Measurements from ENCODE around the gene PLCB3. TPM values are rescaled to one million over a fixed set of nuclear protein-coding genes. Genes with fewer than 3 reads are reported as not detected.

PLCB3 gene
- total and polyA plus RNA-seq, 2 donors (not counting 3 experiments of a cell fraction or from before 2014, with no cell fraction given) = 32.3 to 61.1 TPM

DNA sequence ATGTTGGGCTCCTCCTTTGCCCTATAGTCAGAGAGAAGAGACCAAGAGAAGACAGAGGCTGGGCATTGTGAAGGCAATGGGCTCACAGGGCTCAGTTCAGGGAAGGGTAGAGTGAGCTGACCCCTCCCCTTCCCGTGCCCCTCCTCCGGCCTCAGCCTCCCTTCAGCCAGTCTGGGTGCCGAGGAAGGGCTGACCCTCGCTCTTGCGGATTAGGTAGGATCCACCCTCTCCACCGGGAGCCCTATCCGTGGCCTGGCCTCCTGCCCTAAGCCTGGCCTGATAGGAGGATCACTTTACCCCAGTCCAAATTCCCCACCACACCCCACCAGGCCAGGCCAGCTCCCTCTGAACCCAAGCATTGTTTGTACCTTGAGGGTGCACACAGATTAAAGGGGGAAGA lies 2.8 kb upstream of the PLCB3 start:
- DNase-seq (ENCODE audit: low read depth, low spot score) = no peak
- Histone ChIP-seq H4K20me1 (replicated peaks; ENCODE audit: control insufficient read depth, extremely low read depth, insufficient read depth, low read length) (no peaks in the 10 kb centered on the region), H3K9me3 (replicated peaks; ENCODE audit: control insufficient read depth, insufficient read depth, low read length) (no peaks in the 10 kb centered on the region), H3K27me3 (ENCODE audit: control insufficient read depth in 2 of 2, insufficient read depth in 2 of 2, low read length in 2 of 2) (no peaks in the 10 kb centered on the region), H3K4me1 (ENCODE audit: control insufficient read depth, extremely low read depth, insufficient read depth, low read length) (peaks cover 34% of the 10 kb centered on the region), H3K27ac (ENCODE audit: insufficient read depth, low read depth, low read length) (no peak overlapping the region), H2AFZ (ENCODE audit: low read depth, low read length) (no peak overlapping the region), H3K9ac (replicated peaks; ENCODE audit: extremely low read depth, insufficient read depth, low read length) (no peak overlapping the region), H3K36me3 (ENCODE audit: control insufficient read depth in 2 of 2, extremely low read depth in 1 of 2, insufficient read depth in 2 of 2, low read length in 2 of 2) (peaks cover 0 to 5% of the 10 kb centered on the region in 2 experiments), H3K4me3 (replicated peaks in 1 of 3; ENCODE audit: insufficient read depth in 1 of 3, low read depth in 1 of 3, low read length in 3 of 3) (no peak overlapping the region), H3K79me2 (ENCODE audit: control insufficient read depth, insufficient read depth, low read length) (peaks cover 41% of the 10 kb centered on the region), H3K9me1 (replicated peaks; ENCODE audit: control insufficient read depth, extremely low read depth, insufficient read depth, low read length) (no peaks in the 10 kb centered on the region), H3K4me2 (ENCODE audit: insufficient read depth, low read length) (no peak overlapping the region)
- dilution Hi-C loops (cut with MboI; ENCODE audit: extremely low pct_ligation_motif_present, low sequenced_read_pairs) (no loop called here), intact Hi-C loops (cut with micrococcal nuclease) (no loop called here)
- FAIRE-seq = no peak
- POLR2A ChIA-PET = interaction anchor here (0.6 kb wide), 1 partner anchor 479 kb away, joined by 6 read pairs; no protein-coding TSS in a partner anchor
- TF ChIP-seq, protein P1, sequence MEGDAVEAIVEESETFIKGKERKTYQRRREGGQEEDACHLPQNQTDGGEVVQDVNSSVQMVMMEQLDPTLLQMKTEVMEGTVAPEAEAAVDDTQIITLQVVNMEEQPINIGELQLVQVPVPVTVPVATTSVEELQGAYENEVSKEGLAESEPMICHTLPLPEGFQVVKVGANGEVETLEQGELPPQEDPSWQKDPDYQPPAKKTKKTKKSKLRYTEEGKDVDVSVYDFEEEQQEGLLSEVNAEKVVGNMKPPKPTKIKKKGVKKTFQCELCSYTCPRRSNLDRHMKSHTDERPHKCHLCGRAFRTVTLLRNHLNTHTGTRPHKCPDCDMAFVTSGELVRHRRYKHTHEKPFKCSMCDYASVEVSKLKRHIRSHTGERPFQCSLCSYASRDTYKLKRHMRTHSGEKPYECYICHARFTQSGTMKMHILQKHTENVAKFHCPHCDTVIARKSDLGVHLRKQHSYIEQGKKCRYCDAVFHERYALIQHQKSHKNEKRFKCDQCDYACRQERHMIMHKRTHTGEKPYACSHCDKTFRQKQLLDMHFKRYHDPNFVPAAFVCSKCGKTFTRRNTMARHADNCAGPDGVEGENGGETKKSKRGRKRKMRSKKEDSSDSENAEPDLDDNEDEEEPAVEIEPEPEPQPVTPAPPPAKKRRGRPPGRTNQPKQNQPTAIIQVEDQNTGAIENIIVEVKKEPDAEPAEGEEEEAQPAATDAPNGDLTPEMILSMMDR (IDR thresholded peaks at IDR 0.05; ENCODE audit: extremely low read depth in 1 of 2, insufficient read depth in 1 of 2, low read depth in 1 of 2, low read length in 2 of 2) = no peak
- TF ChIP-seq POLR2AphosphoS5 (IDR thresholded peaks at IDR 0.05; ENCODE audit: insufficient read depth, low read depth, low read length) = no peak
- no peak for TF ChIP-seq JUN (IDR thresholded peaks at IDR 0.05; ENCODE audit: borderline replicate concordance, insufficient read depth, insufficient read length, low read depth)
- no peak for TF ChIP-seq MYC (IDR thresholded peaks at IDR 0.05; ENCODE audit: low read depth, low read length)
- TF ChIP-seq POLR2A (IDR thresholded peaks at IDR 0.05; ENCODE audit: low read depth, low read length) = no peak
- no peak for TF ChIP-seq FOS (IDR thresholded peaks at IDR 0.05; ENCODE audit: borderline replicate concordance, insufficient read depth, low read length)
- TF ChIP-seq GATA2 (IDR thresholded peaks at IDR 0.05; ENCODE audit: insufficient read depth, insufficient read length, low read depth, low read length) = no peak
- TF ChIP-seq, protein P2, sequence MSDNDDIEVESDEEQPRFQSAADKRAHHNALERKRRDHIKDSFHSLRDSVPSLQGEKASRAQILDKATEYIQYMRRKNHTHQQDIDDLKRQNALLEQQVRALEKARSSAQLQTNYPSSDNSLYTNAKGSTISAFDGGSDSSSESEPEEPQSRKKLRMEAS (IDR thresholded peaks at IDR 0.05; ENCODE audit: insufficient read depth, insufficient read length) = no peak
- TF ChIP-seq EZH2 (IDR thresholded peaks at IDR 0.05; ENCODE audit: borderline replicate concordance, low read depth, low read length, severe bottlenecking) = no peak
- no TSS peak for BruUV-seq (replicated peaks)
- CTCF ChIA-PET = interaction anchor here (1.1 to 4.7 kb wide), 3 partner anchors 21 to 106 kb away, joined by 3 to 60 read pairs (median 3); no protein-coding TSS in a partner anchor

Data from endothelial cell of umbilical vein (primary cell).